Calu3 (cell line): ENCODE data around the gene SLIT3. TPM values are rescaled to one million over a fixed set of nuclear protein-coding genes. Genes with fewer than 3 reads are reported as not detected.

Source experiments
- BruUV-seq: library from RNA; stranded (reverse); fragments of 400-500 nt; replicated peaks from 2 replicates; lab custom pipeline; 2021; lab: Mats Ljungman, UMichigan
- CTCF ChIA-PET: fragments of 300-600 bp; sonication (Branson Sonifier 250); formaldehyde crosslinking; loops from one replicate; lab custom pipeline; 2022; ENCODE audit warnings: antibody characterized with exemption; lab: Charles Lee
- DNase-seq: peaks from one replicate; pipeline ENCODE4 v3.0.0; 2022
- H3K27ac Mint-ChIP-seq: one replicate; pipeline ENCODE4 v1.8.0; 2022; ENCODE audit warnings: mixed read lengths; ENCODE audit not compliant: unreplicated experiment
- H3K27me3 Mint-ChIP-seq: one replicate; pipeline ENCODE4 v1.8.0; 2022; ENCODE audit warnings: mixed read lengths; ENCODE audit not compliant: unreplicated experiment
- H3K36me3 Mint-ChIP-seq: one replicate; pipeline ENCODE4 v1.8.0; 2022; ENCODE audit warnings: mild to moderate bottlenecking, moderate library complexity, mixed read lengths; ENCODE audit not compliant: insufficient read depth, unreplicated experiment
- H3K4me1 Mint-ChIP-seq: one replicate; pipeline ENCODE4 v1.8.0; 2022; ENCODE audit warnings: mild to moderate bottlenecking, low read depth, mixed read lengths; ENCODE audit not compliant: unreplicated experiment
- H3K4me3 Mint-ChIP-seq: one replicate; pipeline ENCODE4 v1.8.0; 2022; ENCODE audit warnings: mild to moderate bottlenecking, low read depth, moderate library complexity, mixed read lengths; ENCODE audit not compliant: unreplicated experiment
- H3K9me3 Mint-ChIP-seq: one replicate; pipeline ENCODE4 v1.8.0; 2022; ENCODE audit warnings: low read depth, mixed read lengths; ENCODE audit not compliant: unreplicated experiment
- intact Hi-C: fragments of 100-400 bp; cut with micrococcal nuclease; formaldehyde crosslinking; loops from one replicate; pipeline ENCODE4 v1.10.0; 2022; ENCODE audit not compliant: unreplicated experiment
- total RNA-seq: library from RNA; stranded (reverse); gene quantifications from 2 replicates; pipeline ENCODE4 v1.2.3, GENCODE V29; 2022
- TF ChIP-seq, protein P1 (sequence below): fragments of 200-600 bp; IDR thresholded peaks from one replicate; pipeline ENCODE4 v1.8.0; 2022; ENCODE audit warnings: antibody characterized with exemption; ENCODE audit not compliant: unreplicated experiment

SLIT3 gene
- total RNA-seq, 1 experiment from 2014 or later, result not detected

GRCh38 chr5:169048181-169049125 lies 252.5 kb downstream of the SLIT3 start:
- Mint-ChIP-seq H3K27me3 (no peaks in the 10 kb centered on the region), H3K9me3 (no peaks in the 10 kb centered on the region), H3K27ac (no peak overlapping the region), H3K4me1 (no peaks in the 10 kb centered on the region), H3K36me3 (no peaks in the 10 kb centered on the region), H3K4me3 (no peak overlapping the region)
- CTCF ChIA-PET, result no interaction called here
- no peak for DNase-seq
- intact Hi-C loops, result no loop called here
- no TSS peak for BruUV-seq
- TF ChIP-seq, protein P1, sequence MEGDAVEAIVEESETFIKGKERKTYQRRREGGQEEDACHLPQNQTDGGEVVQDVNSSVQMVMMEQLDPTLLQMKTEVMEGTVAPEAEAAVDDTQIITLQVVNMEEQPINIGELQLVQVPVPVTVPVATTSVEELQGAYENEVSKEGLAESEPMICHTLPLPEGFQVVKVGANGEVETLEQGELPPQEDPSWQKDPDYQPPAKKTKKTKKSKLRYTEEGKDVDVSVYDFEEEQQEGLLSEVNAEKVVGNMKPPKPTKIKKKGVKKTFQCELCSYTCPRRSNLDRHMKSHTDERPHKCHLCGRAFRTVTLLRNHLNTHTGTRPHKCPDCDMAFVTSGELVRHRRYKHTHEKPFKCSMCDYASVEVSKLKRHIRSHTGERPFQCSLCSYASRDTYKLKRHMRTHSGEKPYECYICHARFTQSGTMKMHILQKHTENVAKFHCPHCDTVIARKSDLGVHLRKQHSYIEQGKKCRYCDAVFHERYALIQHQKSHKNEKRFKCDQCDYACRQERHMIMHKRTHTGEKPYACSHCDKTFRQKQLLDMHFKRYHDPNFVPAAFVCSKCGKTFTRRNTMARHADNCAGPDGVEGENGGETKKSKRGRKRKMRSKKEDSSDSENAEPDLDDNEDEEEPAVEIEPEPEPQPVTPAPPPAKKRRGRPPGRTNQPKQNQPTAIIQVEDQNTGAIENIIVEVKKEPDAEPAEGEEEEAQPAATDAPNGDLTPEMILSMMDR, result no peak

GRCh38 chr5:169044962-169045361 lies 256.0 kb downstream of the SLIT3 start:
- DNase-seq, result no peak
- Mint-ChIP-seq H3K4me3 (no peak overlapping the region), H3K9me3 (no peaks in the 10 kb centered on the region), H3K36me3 (no peaks in the 10 kb centered on the region), H3K4me1 (no peaks in the 10 kb centered on the region), H3K27me3 (no peaks in the 10 kb centered on the region), H3K27ac (no peak overlapping the region)
- CTCF ChIA-PET, result interaction anchor here (0.5 to 0.7 kb wide), 3 partner anchors 12 to 891 kb away, joined by 3 to 8 read pairs (median 4); no protein-coding TSS in a partner anchor
- no TSS peak for BruUV-seq
- intact Hi-C loops, result no loop called here
- TF ChIP-seq, protein P1, result no peak

- Mint-ChIP-seq H3K9me3 (no peaks in the 10 kb centered on the region), H3K36me3 (no peaks in the 10 kb centered on the region), H3K4me1 (no peaks in the 10 kb centered on the region), H3K27me3 (peaks cover 12% of the 10 kb centered on the region), H3K4me3 (no peak overlapping the region), H3K27ac (no peak overlapping the region)
- DNase-seq, result no peak
- BruUV-seq, result no TSS peak
- CTCF ChIA-PET, result interaction anchor here (1.5 kb wide), 1 partner anchor 9 kb away, joined by 5 read pairs; no protein-coding TSS in a partner anchor
- TF ChIP-seq, protein P1, result no peak
- intact Hi-C loops, result no loop called here
Observed at GRCh38 chr5:169041180-169041579, 259.8 kb downstream of the SLIT3 start.

- TF ChIP-seq, protein P1, result no peak
- BruUV-seq, result no TSS peak
- Mint-ChIP-seq H3K4me1 (no peaks in the 10 kb centered on the region), H3K36me3 (no peaks in the 10 kb centered on the region), H3K27ac (no peak overlapping the region), H3K4me3 (no peak overlapping the region), H3K9me3 (no peaks in the 10 kb centered on the region), H3K27me3 (peaks cover 12% of the 10 kb centered on the region)
- CTCF ChIA-PET, result no interaction called here
- no peak for DNase-seq
- intact Hi-C loops, result no loop called here
Observed at GRCh38 chr5:169039592-169039991, 261.3 kb downstream of the SLIT3 start.
